ENCODE measurements around the gene EPS8.

EPS8 gene

DNA sequence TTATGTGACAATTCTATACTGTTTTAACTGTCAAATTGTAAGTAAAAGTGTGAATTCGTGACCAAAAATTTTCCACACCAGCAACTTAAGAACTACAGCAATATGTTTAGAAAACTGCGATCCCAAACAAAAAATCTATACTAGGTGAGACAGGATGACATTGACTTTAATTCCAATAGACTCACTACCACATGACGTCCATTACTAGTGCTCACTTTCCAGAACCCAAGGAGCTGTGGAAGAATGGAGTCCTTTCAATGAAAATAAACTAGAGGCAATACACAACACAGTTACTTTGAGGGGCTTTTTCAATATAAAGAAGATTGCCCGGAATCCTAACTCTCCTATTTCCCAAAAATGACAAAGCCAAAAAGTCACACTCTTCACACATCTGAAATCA, 1.4 kb downstream of the EPS8 start:
- DNase-seq (ENCODE audit: low read depth), result peak; percentile 49
- peak overlapping the region; percentile 83 for H3K4me3 ChIP-seq (ENCODE audit: low read depth, low read length)
- TF ChIP-seq CTCF (conservative IDR thresholded peaks at IDR 0.05; ENCODE audit: low read depth, low read length), result no peak

DNA sequence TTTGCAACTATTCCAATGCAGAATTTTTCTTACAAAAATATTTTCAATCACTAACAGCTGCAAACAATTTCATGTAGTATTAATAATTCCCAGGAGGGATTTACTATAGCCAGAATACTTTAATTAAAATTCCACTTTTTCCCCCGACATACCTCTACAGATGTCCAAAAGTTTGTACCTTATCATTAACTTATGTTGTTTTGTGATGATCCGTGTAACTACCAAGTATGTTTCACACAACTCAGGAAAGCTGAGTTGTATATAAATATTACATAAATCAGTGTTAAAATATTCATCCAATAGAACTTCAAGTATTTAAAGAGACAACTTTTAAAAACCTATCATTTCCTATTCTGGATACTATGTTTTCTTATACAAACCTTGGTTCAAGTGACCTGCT, 2.4 kb downstream of the EPS8 start:
- no peak for TF ChIP-seq CTCF (conservative IDR thresholded peaks at IDR 0.05; ENCODE audit: low read depth, low read length)
- no peak for DNase-seq (ENCODE audit: low read depth)
- peak overlapping the region; percentile 83 for H3K4me3 ChIP-seq (ENCODE audit: low read depth, low read length)

GRCh38 chr12:15783288-15783687, 5.9 kb downstream of the EPS8 start:
- peak overlapping the region; percentile 4 for H3K4me3 ChIP-seq (ENCODE audit: low read depth, low read length)
- peak; percentile 67 for DNase-seq (ENCODE audit: low read depth)
- no peak for TF ChIP-seq CTCF (conservative IDR thresholded peaks at IDR 0.05; ENCODE audit: low read depth, low read length)

GRCh38 chr12:15782667-15783066, 6.5 kb downstream of the EPS8 start:
- TF ChIP-seq CTCF (conservative IDR thresholded peaks at IDR 0.05; ENCODE audit: low read depth, low read length), result no peak
- H3K4me3 ChIP-seq (ENCODE audit: low read depth, low read length), result peak overlapping the region; percentile 23
- peak; percentile 80 for DNase-seq (ENCODE audit: low read depth)

DNA sequence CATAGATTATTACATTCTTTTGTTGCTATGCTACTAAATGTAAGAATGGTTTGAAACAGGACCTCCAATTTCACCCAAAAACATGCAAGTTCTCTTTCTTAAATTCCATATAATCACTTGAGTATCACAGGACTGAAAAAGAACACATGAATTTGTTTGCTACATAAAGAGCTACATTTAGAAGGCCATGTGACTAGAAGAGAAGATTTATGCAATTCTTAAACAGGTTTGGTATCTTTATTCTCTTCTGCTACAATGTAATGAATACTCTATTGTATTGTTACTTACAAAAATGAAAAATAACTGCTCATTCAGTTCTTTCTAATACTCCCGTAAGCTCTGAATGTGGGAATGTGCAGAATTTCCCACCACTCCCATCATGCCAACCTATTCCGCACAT, 9.3 kb downstream of the EPS8 start:
- TF ChIP-seq CTCF (conservative IDR thresholded peaks at IDR 0.05; ENCODE audit: low read depth, low read length), result no peak
- DNase-seq (ENCODE audit: low read depth), result no peak
- no peak overlapping the region for H3K4me3 ChIP-seq (ENCODE audit: low read depth, low read length)

DNA sequence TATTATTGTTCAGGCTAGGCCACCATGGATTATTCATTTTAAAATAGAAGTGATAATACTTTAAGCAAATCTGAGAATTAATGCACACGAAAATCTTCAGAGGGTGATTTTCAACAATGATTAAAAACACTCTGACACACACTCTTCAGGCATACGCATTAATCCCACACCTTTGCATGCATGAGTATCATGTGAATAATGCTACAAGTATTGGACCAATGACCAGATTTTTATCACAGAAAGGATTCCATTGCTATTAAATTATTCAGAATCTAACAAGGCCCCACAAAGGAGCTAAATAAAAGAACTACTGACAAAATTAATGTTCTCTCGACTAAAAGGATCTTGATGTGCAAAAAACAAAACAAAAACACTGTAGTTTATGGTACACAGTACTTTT, 11.1 kb downstream of the EPS8 start:
- no peak for TF ChIP-seq CTCF (conservative IDR thresholded peaks at IDR 0.05; ENCODE audit: low read depth, low read length)
- no peak overlapping the region for H3K4me3 ChIP-seq (ENCODE audit: low read depth, low read length)
- DNase-seq (ENCODE audit: low read depth), result no peak

DNA sequence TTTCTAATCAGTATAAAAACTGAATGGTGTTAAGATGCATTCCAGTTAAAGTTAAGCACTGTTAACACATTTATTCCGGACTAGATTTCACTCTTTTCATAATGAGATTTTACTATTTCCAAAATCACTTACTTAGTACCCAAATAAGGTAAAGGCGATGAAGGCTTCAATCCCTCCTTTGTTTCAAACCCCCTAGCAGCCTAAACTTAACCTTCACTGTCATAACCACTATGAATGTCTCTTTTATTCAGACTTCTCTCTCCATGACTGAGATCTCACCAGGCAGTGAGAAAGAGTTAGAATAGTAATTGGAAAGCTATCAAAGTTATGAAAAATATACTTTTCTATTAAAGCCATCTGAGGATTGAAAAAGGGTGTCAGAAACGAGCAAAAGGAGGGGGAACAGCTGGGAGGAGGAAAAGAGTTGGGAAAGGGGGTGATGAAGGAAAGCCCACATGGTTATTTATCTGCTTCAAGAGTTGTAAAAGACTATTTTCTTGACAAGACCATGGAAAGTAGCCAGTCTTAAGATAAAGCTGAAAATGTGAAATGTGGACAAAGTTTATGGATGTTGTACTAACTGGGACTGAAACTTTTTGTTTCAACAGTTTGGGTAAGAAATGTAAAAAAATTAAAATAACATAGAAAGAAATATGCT, 11.7 kb downstream of the EPS8 start:
- TF ChIP-seq CTCF (conservative IDR thresholded peaks at IDR 0.05; ENCODE audit: low read depth, low read length), result no peak
- no peak for DNase-seq (ENCODE audit: low read depth)
- no peak overlapping the region for H3K4me3 ChIP-seq (ENCODE audit: low read depth, low read length)

Data from choroid plexus epithelial cell (primary cell).